Inflammatory macrophage treated with lipopolysaccharide for 4 hours (primary cell): Measurements from ENCODE around the gene CKMT2.

ENCODE experiments used
- DNase-seq: peaks from one replicate; pipeline ENCODE4 v3.0.0-alpha.2; 2020

The CKMT2 gene

DNA sequence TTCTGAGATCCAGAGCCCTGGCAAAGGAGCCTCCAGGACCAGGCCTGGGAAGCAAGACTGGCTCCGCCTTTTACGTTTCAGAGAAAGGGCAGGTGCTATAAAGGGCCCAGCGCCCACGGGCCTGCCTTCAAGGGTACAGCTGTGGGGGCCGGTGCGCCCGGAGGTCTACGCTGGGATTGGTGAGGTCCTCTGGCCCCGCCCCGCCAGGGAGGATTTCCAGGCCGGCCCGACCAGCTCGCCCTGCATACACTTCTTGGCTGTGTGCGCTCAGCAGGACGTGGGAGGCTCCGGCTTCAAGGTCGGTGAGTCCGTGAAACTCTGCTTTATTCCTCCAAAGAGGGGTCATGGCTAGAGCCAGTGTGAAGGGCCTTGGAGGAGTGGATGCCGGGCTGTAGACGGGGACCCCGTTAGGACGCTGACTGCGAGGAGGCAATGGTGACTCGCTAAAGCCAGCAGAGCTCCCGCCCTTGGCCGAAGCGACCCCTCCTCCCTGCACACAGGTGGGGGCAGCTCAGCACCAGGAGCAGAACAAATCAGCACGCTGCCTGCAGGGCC lies at the start of gene CKMT2:
TSS of gene CKMT2 (plus strand) at position 243 of the 555 bp plus-strand sequence. CDS start 17,811 bp downstream, outside the sequence.
- DNase-seq: no peak

DNA sequence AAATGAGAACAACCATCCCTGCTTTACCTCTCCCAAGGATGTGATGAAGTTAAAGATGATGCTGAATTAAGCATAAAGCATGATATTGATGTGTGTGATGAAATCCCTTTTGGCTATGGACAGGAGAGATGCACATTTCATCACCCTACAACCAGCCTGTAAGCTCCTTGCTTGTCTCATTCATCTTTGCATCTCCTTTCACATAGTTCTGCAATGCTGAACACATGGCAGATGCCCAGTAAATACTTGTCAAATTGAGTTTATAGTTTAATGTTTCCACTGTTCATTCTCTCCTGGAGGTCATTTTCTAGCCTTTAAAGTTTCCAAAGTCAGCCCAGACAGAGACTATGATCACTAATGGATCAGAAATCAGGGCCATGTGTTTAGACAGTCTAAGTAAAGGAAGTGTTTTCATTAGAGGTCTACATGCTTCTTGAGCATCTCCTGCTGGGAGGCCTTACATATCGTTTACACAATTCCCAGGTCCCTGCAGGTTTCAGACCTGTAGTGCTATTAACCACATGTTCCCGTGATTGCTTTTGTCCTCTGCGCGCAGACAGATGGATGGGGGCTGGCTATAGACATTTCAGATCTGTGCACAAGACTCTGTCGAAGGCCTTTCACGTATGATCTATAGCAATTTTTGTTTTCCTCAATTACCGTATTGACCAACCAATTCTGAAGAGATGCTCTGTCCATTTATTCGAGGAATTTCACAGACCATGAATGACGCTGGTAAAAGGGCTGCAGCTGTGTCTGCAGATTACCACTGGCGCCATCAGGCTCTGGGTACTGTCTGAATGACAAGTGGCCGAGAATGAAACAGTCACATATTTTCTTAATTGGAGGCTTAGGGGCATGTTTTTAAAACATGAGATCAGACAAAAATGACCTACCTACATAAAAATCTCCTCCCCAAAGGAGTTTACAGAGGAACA lies 49.0 kb upstream of the CKMT2 start:
- no peak for DNase-seq

DNA sequence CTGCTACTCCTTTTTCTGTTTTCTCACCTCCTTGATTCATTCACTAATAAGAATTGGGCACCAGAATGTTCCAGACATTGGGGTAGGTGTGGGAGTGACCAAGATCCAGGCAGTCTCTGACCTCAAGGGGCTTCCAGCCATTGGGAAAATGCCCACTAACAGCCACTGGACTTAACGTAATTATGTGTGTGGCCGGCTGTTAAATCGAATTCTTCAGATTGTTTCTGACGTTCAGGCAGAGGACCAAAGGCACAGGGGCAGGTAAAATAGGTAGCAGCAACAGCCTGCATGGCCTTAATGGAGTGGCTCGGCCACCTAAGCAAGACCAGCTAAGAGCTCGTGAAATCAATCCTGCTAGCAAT lies 48.4 kb upstream of the CKMT2 start:
- DNase-seq: no peak

DNA sequence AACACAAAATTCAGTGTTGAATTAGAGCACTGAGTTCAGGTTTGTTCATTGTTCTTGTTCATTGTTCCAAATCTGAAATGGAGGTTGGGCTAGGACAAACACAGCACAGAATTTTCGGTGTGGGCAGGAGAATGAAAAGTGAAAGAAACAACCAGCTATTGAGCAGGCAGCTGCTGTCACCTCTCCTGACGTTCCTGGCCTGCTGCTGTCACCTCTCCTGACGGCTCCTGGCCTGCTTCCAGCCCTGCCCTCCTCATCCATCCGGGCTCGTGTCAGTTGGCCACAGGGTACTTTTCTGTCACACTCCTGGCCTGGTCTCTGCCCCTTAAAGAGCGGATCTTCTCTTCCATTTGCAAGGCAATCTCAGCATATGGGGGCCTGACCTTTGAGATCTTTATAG lies 45.2 kb upstream of the CKMT2 start:
- DNase-seq: no peak

DNA sequence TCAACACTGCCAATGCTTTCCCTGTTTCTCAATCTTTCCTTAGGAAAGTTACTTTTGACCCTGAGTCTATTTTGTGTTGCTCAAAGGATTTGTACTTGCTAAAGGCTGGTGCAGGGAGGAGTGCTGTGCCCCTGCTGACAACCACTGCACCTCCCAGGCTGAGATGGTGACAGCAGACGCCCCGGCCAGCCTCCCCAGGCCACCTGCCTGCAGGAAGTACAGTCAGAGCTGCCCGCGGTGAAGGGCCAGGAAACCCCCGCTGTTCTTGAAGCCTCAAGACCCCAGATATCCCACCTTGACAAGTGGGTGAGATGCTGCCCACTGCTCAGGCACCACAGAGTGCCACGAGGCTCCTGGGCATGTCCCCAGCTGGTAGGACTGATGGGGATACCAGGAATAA lies 44.2 kb upstream of the CKMT2 start:
- DNase-seq: no peak

DNA sequence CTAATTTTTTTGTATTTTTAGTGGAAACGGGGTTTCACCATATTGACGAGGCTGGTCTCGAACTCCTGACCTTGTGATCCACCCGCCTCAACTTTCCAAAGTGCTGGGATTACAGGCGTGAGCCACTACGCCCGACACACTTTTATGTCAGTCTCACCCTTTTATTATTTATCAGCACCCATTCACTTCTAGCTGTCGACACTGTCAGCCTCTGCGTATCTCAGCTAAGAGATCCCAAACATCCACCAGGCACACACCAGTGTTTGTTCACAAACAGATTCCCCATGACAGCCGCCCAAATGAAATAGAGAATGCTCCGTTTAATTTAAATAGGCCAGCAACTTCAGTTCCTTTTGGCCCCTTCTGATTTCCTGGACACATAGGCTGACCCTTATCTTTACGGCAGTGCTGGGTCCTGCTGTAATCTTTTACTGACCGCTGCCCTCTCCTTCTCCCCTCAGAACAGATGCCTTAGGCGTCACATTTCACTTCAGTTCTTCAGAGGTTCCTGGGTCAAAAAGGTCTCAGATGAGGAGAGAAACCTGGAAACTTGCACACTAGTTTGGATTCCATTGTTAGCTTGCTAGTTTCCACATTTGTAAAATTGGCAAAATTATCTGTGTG lies 43.1 kb upstream of the CKMT2 start:
- no peak for DNase-seq

DNA sequence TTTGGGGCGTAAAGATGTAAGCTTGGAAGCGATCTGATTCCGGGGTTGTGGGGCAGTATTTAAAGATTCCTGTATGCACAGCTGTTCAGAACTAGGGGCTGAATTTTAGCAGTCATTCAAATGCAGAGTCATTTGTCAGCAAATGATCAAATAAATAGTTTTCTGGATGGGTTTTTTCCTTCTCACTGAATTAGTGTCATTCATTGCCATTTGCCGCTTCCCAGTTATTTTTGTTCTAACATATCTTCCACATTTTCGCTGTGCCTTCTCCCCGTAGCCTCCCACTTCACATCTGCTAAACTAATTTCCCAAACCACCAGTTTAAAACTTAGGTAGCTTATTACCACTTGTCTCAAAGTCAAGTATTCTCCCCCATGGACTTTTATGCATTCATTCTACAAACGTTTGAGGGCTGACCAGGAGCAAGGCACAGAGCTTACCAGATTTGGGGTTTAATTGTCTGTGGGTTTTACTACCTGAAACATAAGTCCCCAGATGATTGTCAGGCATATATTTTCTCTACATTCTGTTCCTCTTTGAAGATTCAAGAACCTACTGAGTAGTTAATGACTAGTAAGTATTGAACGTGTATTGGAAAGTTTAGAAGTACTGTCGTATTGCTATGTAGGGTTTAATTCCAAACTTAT lies 41.3 kb upstream of the CKMT2 start:
- no peak for DNase-seq

DNA sequence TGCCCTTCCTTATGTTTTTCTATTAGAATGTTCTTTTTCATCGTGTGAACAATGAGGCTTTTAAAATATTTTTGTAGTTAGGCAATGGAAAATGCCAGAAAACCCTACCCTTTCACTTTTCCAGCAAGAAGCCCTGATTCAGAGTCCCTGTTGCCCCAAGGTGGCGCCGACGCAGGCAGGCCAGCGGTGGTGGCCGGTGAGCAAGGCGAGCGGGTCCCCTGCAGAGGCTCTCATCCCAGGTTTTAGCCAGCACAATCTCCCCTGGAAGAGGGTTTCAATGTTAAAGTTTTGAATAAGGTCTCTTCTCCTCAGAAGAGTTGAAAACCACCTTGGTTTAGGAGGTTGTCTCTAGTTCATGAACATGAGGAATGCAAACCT lies 40.8 kb upstream of the CKMT2 start:
- DNase-seq: no peak

DNA sequence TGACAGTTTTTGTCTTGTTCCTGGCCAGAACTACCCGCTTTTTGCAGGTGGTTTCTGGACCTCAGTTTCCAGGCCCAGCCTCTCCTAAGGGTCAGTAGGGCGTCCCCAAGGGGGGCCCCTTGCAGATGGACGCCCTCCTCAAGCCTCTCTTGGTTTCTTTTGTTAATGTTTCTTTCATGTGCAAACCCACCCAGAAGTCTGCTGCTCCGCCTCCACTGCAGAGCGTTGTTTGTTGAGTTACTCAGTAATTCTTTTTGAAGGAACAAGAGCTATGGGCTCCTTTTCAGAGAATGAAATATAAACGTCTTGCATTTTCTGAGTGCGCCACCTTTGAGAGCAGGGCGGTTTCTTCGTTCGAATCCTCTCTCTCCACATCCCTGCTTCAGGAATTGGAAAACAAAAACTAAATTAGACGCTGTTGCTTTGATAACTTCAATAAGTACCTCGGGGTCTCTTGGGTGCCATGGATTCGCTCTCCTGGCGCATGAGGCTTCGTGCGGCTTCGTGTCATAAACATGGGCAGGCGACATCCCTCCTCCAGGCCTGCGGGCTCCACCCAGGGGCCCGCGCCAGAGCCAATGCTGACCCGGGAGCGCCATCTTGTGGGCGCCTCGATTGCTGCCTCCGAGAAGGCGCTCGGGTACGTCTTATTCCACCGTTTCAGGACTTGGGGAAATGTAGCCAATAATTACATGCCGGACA lies 38.3 kb upstream of the CKMT2 start:
- DNase-seq: peak; percentile 66

DNA sequence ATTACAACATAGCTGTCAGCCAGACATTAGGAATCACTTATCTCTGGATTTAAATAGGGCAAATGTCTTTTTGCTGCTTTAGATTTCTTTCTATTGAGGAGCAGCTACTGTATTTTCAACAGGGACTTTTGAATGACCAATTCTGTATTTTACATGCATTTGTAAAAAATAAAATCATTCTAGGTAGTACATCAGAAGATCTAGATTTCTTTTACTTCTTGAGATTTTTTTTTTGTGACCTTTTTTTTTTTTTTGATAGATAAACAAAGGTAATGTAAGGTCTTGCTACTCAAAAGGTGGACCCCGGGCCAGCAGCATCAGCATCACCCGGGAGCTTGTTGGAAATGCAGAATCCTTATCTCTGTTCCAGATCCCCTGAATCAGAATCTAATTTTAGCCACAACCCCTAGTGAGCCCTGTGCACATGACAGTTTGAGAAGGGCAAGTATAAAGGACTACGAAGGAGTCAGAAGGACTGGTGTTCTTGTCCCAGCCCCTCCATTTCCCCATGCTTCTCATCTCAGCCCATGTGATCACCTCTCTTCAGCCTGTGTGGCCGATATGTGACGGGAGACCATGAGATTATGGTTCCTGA lies 37.7 kb upstream of the CKMT2 start:
- no peak for DNase-seq

DNA sequence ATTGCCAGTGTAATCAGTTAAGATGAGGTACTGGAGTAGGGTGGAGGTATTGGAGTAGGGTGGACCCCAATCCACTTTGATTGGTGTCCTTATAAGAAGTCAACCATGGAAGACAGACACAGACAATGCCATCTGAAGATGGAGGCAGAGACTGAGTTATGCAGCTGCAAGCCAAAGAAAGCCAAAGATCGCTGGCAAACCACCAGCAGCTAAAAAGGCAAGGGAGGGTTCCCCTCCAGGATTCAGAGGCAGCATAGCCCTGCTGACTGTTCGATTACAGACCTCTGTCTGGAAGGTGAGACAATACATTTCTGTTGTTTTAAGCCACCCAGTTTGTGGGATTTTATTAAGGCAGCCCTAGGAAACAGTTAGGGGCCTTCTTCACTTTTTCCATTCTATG lies 30.5 kb upstream of the CKMT2 start:
- no peak for DNase-seq

DNA sequence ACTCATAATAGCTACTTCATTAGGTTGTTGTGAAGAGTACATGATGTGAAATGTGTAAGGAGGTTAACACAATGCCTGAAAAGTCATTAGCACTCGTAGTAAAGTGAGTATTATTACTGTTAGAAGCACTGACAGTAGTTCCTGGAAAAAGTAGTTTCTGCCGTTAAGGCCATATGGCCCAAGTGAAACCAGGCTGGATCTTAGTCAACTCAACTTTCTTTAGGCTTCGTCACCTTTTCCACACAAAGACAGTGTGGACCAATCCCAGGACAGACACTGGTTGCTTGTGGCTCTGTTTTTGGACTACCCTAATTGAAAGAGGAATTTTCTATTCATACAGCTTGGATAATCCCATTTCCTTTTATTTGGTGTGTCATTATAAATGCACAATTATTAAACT lies 29.4 kb upstream of the CKMT2 start:
- DNase-seq: no peak

DNA sequence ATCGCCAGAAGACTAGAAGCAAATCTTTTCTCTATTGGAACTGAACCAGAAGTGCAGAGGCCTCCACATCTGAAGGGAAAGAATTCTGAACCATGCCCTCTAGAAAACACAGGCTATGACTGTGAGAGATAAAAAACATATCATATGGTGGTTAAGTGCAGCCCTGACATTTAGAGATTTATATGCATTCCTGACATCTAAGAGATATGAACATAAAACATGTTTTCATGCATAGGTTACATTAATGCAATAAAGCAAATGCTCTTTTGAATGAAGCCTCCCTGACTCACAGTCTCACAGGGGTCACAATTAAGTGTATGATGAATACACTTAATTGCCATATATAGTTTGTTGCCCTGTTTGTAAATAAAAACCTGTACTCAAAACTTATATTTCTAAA lies 28.9 kb upstream of the CKMT2 start:
- no peak for DNase-seq

DNA sequence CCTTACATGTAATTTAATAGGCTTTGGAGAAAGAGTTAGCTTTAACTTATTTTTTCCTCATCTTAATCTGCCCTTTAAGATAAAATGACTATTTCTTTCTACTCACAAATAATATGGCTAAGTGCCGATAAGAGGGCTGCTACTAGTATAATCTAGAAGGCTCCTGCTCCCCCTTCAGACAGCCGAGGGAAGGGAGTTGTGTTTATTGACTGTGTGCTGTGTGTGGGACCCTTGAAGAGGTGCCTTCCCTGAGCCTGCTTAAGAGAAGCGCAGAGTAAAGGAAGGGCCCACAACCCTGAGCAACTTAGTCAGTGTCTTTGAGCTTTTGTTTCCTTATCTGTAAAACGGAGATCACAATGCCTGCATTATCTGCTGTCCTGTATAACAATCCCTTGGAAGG lies 28.1 kb upstream of the CKMT2 start:
- DNase-seq: no peak

DNA sequence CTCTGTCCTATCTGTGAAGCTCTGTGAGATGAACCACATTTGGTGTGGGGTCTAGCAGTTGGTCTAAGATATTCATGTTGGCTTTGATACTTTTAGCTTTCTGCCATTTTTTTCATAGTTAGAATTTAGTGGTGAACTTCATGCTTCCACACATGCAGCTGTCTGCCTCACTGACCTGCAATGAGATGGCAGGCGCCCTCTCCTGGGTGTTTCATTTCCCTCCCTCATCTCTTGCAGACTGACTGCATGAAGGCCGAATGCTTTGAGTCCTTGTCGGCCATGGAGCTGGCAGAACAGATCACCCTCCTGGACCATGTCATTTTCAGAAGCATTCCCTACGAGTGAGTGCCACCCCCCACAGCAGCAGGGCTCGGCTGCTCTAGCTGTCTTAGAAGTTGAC lies 26.1 kb upstream of the CKMT2 start:
- no peak for DNase-seq

DNA sequence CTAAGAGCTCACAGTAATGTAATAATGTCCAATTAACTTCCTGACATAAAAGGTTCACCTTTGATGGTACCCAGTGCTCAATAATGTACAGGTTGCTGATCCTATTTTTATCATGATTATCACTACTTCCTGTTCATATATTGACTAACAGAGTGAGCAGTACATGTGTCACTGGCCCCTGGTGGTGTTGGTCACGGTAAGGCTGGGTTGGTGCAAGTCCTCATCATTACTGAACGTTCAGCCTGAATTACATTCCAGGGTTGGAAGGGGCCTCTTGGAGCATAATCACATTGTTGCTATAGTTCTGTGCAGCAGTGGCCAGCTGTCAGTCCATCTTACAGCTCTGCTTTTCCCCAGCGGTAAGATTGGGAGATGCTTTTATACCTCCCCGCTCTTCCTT lies 24.2 kb upstream of the CKMT2 start:
- no peak for DNase-seq

DNA sequence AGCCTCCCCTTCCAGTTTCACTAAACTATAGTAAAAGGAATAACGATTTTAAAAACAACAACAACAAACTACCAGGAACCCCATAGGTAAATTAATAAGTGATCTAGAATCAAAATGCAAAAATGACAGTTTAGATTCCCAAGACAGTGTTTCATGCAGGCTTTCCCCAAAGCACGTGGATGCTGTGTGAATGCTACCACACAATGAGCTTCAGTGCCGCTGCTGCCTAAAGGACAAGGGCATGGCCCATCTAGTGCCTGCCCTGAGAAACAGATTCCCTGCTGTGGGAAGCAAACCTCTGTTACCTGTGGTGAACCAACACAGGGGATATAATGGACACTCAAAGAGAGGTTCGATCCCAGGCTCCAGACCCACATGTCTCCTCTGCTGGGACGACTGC lies 23.7 kb upstream of the CKMT2 start:
- DNase-seq: no peak

DNA sequence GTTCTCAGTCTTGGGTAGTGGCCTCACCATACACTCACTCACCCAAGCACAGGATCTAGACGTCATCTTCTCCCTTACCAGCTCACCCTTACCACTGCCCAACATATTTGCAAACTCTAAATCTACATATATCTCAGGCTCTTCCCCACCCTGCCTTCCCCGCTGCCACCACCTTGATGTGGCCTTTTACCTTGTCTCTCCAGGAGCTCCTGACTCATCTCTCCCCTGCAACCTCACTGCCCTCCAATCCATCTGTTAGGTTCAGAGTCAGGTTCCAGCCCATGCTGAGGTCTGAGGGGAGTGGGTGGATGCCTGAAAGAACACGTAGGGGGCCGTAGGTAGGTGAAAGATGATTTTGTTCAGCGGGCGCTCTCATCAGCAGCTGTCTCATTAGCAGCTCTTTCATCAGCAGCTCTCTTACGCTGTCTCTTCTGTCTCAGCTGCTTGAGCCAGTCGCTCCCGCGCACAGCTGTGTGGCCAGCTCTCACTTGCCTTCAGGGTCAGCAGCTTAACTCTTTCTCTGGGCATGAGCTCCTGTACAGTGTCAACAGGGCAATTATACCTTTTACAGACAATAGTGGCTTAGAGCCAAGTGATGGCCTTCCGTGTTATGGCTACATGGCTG lies 23.1 kb upstream of the CKMT2 start:
- DNase-seq: no peak

DNA sequence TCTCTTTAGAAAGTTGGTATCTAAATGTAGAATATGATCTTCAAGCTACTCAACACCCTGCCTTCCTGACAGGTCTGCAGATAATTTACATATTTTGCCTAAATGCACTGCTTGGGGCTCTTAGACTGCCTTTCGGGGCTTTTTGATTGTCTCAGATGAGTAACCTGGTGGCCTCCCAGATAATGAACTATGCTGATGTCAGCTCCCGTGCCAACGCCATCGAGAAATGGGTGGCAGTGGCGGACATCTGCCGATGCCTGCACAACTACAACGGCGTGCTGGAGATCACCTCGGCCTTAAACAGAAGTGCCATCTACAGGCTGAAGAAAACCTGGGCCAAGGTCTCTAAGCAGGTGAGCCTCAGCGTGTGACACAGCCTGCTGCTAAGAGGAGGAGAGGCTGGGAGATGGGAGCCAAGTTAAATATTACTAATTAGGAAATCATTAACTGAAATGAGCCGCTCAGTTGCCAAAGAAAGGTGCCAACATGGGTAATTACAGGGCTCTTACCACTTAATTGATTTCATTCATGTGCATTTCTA lies 20.8 kb upstream of the CKMT2 start:
- no peak for DNase-seq

DNA sequence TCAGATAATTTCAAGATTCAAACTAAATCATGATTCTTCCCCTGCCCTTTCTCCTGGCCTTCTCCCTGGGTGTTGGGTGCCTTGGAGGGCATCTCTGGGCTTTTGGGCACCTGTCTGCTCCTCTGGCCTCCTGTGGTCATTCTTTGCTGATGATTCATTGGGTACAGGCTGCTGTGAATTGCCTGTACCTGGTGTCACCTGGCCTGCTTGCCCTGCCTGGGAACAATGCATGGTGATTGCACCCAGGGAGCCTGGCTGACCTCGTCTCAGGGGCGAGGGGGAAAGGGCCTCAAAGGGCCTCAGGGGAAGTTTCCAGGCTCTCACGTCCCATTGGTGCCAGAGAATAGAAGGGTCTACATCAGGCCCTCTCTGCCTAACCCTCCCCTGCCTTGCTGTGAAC lies 20.1 kb upstream of the CKMT2 start:
- no peak for DNase-seq

DNA sequence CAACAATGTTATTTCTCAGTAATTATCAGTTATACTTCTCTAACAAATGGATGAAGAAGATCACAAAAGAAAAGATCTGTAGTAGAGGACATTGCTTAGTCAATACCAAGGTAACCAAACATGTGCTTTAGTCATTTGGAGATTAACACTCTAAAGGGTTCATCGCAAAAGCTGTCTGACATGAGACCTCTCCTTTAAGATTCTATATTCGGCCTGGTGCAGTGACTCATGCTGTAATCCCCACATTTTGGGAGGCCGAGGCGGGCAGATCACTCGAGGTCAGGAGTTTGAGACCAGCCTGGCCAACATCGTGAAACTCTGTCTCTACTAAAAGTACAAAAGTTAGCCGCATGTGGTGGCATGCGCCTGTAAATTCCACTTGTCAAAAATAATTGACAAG lies 18.3 kb upstream of the CKMT2 start:
- DNase-seq: no peak

DNA sequence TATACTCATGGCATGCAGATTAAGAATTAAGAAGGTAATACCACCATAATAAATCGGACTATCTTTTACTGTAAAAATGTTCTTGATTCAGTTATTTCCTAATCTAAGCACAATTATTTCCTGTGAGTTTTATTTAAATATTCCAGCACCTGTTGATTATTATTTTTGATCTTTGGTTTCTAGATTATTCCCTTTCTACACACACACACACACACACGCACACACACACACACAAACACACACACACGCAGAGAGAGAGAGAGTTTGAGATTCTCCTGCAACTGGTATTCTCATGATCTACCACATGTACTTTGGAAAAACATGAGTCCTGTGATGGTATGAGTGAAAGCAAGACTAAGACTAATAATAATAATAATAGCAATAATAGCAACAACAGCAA lies 17.0 kb upstream of the CKMT2 start:
- DNase-seq: no peak
